Endothelial cell of umbilical vein (primary cell): ENCODE results near the gene C17orf107.

Source experiments
- EZH2 ChIP-seq: IDR thresholded peaks from 2 replicates; pipeline ENCODE4 v1.6.1; 2012; ENCODE audit warnings: borderline replicate concordance, low read depth, mild to moderate bottlenecking, moderate library complexity, low read length, inconsistent platforms; ENCODE audit not compliant: severe bottlenecking
- FOS ChIP-seq: IDR thresholded peaks from 2 replicates; pipeline ENCODE4 v1.6.1; 2011; ENCODE audit warnings: mild to moderate bottlenecking, low read length, moderate library complexity, borderline replicate concordance; ENCODE audit not compliant: insufficient read depth
- GATA2 ChIP-seq: IDR thresholded peaks from 2 replicates; pipeline ENCODE4 v1.7.0; 2011; ENCODE audit warnings: low read depth, mild to moderate bottlenecking, moderate library complexity, mixed read lengths, low read length; ENCODE audit not compliant: insufficient read length, insufficient read depth
- JUN ChIP-seq: IDR thresholded peaks from 2 replicates; pipeline ENCODE4 v1.6.1; 2011; ENCODE audit warnings: borderline replicate concordance, low read depth; ENCODE audit not compliant: insufficient read length, insufficient read depth
- MAX ChIP-seq: IDR thresholded peaks from 2 replicates; pipeline ENCODE4 v1.6.1; 2011; ENCODE audit not compliant: insufficient read depth, insufficient read length
- MYC ChIP-seq: IDR thresholded peaks from one replicate; pipeline ENCODE4 v1.6.1; 2011; ENCODE audit warnings: mild to moderate bottlenecking, low read depth, low read length
- POLR2A ChIP-seq: IDR thresholded peaks from 2 replicates; pipeline ENCODE4 v1.6.1; 2012; ENCODE audit warnings: low read depth, mild to moderate bottlenecking, control low read depth, low read length
- POLR2AphosphoS5 ChIP-seq: IDR thresholded peaks from 2 replicates; pipeline ENCODE4 v1.6.1; 2012; ENCODE audit warnings: low read depth, mild to moderate bottlenecking, control low read depth, low read length, moderate library complexity; ENCODE audit not compliant: insufficient read depth
- TF ChIP-seq, protein P1 (sequence below), 2 donors: IDR thresholded peaks; 1 replicate in 1 of 2; 2 replicates in 1 of 2; pipeline ENCODE4 v1.5.1; 2011; ENCODE audit warnings: low read length in 2 of 2, mild to moderate bottlenecking in 2 of 2, moderate library complexity in 2 of 2, control low read depth in 1 of 2, inconsistent platforms in 1 of 2, low read depth in 1 of 2; ENCODE audit not compliant: insufficient read depth in 1 of 2; ENCODE audit errors: extremely low read depth in 1 of 2

DNA sequence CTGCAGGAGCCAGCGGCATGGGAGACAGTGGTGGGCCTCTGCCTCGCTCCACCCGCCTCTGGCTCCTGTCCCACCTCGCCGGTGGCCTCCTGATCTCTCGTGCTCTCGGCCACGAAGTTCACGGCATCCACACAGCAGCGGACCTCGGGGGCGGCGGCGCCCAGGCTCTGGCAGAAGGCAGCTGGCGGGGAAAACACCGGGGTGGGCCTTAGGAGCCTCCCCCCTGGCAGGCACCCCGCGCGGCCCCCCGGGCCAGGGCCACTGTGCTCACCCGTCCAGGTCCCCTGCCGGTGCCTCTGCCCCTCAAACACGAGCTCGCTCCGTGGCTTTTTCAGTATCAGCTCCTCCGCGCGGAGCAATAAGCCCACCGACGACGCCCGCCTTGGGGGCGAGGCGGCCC is 409 bp upstream of the C17orf107 start:
- TF ChIP-seq MAX (no peak), POLR2AphosphoS5 (no peak), POLR2A (no peak), EZH2 (no peak), JUN (no peak), FOS (no peak), GATA2 (no peak), MYC (no peak)
- TF ChIP-seq, protein P1, sequence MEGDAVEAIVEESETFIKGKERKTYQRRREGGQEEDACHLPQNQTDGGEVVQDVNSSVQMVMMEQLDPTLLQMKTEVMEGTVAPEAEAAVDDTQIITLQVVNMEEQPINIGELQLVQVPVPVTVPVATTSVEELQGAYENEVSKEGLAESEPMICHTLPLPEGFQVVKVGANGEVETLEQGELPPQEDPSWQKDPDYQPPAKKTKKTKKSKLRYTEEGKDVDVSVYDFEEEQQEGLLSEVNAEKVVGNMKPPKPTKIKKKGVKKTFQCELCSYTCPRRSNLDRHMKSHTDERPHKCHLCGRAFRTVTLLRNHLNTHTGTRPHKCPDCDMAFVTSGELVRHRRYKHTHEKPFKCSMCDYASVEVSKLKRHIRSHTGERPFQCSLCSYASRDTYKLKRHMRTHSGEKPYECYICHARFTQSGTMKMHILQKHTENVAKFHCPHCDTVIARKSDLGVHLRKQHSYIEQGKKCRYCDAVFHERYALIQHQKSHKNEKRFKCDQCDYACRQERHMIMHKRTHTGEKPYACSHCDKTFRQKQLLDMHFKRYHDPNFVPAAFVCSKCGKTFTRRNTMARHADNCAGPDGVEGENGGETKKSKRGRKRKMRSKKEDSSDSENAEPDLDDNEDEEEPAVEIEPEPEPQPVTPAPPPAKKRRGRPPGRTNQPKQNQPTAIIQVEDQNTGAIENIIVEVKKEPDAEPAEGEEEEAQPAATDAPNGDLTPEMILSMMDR (IDR thresholded peaks at IDR 0.05; ENCODE audit: extremely low read depth in 1 of 2, insufficient read depth in 1 of 2, low read depth in 1 of 2, low read length in 2 of 2) = no peak
